GM11168 (cell line): ENCODE data around the gene EYA3.
"Not testable (repeated sequence)": the region's sequence is repeated elsewhere in the genome, so short reads cannot be mapped to it uniquely, and the experiment has no call there.

ENCODE experiments used
- in situ Hi-C: fragments of 300-500 bp; cut with MboI; formaldehyde crosslinking; loops from one replicate; pipeline ENCODE4 v1.12.0; 2022; ENCODE audit warnings: low sequenced_read_pairs; ENCODE audit not compliant: unreplicated experiment

The EYA3 gene

GRCh38 chr1:28036431-28036830 is 52.0 kb downstream of the EYA3 start:
- in situ Hi-C loops, result no loop called here

DNA sequence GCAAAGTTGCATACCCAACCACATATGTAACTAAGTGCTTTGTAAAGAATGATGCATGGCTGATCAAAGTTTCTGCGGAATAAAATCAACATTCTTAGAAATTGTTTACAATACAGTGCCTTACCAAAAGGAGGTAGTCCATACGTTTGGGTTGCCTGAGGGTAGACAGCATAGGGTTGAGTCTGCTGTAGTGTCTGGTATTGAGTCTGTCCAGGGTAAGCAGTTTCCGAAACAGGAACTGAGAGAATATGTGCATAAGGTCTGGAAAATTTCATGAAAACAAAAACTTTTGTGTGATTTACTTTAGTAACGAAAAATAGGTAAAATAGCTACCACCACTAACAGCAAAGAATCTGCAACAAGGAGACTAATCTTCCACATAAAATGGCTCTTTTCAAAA is 53.0 kb downstream of the EYA3 start:
- in situ Hi-C loops, result no loop called here

- in situ Hi-C loops, result no loop called here
Observed at GRCh38 chr1:28032281-28032680, 56.1 kb downstream of the EYA3 start.

DNA sequence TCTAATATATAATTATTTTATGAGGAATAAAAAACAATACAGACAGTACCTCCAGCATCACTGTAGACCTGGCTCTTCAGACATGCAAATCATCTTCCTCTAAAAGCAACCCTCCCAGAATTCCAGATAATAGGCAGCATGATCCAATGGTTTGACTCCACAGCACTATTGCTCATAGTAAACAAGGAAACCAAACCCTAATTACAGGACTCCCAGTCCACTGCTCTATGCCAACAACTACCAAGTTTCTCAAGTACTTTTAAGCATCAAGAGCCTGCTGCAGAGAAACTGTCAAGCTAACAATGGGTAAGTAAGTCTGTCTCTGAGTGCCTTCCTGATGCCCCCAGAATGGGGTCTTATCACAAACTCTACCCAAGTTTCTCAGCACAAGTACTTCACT is 57.2 kb downstream of the EYA3 start:
- in situ Hi-C loops, result no loop called here

DNA sequence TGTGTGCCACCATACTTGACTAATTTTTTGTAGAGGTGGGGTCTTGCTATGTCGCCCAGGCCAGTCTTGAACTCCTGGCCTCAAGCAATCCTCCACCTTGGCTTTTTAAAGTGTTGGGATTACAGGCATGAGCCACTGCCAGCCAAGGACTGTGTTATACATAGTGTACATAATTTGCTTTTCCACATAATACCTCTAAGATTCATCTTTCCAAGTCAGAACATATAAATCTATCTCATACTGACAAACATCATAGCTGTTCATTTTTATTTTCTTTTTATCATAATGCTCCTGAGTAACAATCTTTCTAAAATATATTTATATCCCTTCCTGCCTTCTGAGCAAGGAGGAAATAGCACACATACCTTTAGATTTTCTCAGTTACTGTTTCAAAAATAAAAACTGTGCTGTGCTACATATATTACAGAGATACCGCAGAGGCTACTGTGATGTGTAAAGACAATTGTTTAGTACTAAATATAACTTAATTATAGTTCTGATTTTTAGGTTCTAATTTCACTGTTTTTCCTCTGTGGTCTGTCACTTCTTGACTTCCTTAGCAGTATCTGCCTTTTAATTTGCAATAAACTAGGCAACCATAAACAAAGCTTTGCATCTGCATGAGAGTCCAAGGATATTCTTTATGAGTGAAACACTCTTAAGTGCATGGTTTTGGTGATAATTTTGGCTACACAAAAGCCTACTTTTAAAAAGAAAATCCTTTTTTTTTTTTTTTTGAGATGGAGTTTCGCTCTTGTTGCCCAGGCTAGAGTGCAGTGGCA is 59.3 kb downstream of the EYA3 start:
- in situ Hi-C loops, result no loop called here

DNA sequence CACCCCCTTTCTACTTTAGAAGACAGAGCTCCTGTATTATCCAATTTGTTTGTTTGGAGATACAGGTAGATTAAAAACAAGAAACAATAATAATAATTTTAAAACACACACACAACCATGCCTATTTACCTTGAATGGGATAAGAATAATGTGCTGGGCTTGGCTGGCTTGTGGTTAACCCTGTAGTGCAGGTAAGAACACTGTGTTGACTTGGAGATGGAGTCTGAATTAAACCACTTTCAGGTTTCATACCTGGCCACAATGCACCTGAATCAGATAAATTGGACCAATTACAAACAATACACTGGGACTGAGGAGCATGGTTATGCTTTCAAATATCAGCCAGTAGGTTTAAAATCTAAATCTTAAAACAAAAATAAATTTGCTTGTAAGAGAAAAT is 60.8 kb downstream of the EYA3 start:
- in situ Hi-C loops, result no loop called here

GRCh38 chr1:28027238-28027637 is 61.2 kb downstream of the EYA3 start:
- in situ Hi-C loops, result no loop called here

DNA sequence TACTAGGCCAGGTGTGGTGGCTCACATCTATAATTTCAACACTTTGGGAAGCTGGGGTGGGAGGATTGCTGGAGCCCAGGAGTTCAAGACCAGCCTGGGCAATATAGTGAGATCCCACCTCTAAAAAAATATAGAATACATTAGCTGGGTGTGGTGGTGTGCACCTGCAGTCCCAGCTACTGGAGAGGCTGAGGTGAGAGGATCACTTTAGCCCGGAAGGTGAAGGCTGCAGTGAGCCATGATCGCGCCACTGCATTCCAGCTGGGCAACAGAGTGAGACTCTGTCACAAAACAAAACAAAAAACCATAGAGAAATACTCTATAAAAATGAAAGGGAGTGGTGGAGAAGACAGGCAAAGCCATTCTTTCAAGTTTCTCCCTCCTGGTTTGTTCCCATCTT is 62.1 kb downstream of the EYA3 start:
- in situ Hi-C loops, result no loop called here

DNA sequence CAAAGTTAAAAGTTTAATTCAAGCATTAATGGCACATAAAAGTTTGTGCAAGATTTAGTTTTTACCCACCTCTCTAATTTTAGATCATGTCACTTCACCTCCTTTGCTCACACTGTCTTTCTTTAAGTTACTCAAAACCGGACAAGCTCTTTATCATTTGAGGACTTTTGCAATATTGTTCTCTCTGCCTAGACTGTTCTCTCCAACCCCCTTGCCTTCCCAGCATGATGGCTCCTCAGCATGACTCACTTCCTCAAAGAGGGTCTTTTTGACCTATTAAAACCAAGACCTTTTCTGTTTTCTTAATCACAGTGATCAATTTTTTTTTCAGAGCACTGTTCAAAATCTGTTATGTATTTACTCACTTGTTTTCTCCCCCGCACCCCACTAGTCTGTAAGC is 67.3 kb downstream of the EYA3 start:
- in situ Hi-C loops, result no loop called here

DNA sequence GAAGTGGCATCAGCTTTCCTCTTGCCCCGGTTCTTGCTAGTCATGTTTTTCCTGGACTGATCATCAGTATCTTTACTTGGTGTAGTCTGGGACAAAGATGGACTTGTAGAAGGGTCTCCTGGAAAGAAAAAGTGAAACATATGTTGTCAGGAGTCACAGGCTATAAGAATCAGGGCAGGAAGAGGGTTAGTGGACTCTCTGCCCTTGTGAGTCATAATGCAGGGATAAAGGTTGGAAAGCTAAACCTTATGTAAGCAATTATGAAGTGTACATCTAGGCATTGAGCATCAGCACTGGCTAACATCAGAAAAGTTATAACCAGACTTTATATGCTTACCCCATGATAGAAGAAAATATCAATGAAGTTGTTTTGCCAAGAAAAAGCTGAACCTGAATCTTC is 77.4 kb downstream of the EYA3 start:
- in situ Hi-C loops, result no loop called here

DNA sequence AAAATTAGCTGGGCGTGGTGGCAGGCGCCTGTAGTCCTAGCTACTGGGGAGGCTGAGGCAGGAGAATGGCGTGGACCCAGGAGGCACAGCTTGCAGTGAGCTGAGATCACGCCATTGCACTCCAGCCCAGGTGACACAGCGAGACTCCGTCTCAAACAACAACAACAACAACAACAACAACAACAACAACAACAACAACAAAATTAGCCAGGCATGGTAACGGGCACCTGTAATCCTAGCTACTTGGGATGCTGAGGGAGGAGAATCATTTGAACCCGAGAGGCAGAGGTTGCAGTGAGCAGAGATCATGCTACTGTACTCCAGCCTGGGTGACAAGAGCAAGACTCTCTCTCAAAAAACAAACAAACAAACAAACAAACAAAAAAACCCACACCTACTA is 85.3 kb downstream of the EYA3 start:
- in situ Hi-C loops, result not testable (repeated sequence)

GRCh38 chr1:28002600-28002999 is 85.8 kb downstream of the EYA3 start:
- in situ Hi-C loops, result no loop called here

- in situ Hi-C loops, result no loop called here
Observed at GRCh38 chr1:27999055-27999454, 89.4 kb downstream of the EYA3 start.

- in situ Hi-C loops, result not testable (repeated sequence)
Observed at GRCh38 chr1:27994526-27994925, 93.9 kb downstream of the EYA3 start.

DNA sequence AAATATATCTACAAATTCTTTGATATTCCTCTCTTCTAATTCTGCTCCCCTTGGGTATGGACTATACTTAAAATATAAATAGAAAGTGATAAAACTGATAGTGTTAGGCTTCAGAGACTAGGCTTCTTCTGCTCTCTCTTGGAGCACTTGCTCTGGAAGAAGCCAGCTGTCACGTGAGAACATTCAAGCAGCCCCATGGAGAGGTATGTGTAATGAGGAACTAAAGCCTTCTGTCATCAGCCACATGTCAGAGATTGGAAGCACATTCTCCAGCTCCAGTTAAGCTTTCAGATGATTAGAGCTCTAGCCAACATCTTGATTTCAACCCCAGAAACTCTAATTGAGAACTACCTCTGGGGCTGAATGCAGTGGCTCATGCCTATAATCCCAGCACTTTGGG is 94.3 kb downstream of the EYA3 start:
- in situ Hi-C loops, result no loop called here

DNA sequence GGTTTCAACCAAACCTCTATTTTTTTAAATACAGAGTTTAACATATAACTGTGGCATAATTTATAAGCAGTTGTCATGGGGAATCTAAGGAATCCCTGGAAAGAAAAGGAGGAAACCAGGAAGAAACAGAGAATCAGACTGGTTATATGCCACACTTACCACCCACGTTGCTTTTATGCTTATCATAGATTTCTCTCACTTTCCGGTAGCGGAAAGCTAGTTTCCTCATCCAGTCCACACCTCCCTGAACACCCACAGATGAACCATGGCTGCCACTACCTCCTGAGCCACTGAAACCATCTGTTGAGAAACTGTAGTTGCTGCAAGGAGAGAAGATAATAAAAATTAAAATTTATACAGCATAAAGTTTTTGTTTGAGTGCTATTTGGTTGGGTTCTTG is 95.2 kb downstream of the EYA3 start:
- in situ Hi-C loops, result no loop called here

DNA sequence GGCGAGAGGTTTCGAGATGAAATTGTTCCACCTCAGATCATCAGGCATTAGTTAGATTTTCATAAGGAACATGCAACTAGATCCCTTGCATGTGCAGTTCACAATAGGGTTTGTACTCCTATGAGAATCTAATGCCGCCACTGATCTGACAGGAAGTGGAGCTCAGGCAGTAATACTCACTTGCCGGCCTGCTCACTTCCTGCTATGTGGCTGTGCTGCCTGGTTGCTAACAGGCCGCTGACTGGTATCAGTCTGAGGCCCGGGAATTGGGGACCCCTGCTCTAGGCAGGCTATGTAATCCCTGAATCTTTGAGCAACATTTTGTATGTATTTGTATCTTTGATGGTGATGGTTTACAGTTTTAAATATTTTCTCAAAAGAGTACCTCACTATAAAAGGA is 96.1 kb downstream of the EYA3 start:
- in situ Hi-C loops, result no loop called here

DNA sequence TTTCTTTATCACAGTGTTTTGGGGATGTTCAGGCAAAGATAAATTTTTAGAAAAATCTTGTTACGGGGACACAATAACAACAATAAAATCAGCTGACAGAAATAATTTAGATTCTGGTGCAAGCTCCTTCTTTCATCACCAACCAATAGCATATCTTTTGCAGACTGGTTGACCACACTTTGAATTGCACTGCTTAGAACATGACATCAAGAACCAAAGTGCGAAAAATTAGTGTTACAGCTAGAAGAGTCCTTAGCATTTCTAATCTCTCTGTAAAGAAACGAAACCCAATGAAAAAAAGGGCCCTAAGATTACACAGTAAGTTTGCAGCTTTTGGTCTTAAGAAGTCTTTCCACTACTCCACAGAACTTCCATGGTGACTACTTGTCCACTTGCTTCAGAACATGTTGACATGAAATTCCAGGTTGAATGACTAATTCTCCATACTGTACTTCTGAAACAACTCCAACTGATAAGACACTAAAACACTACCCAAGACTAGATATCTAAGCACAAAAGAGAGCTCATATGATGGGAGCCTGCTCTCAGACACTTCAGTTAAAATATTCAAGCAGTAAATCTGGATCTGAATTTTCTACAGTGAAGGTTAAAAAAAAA is 97.4 kb downstream of the EYA3 start:
- in situ Hi-C loops, result no loop called here

GRCh38 chr1:27981145-27981544 is 107.3 kb downstream of the EYA3 start:
- in situ Hi-C loops, result no loop called here

- in situ Hi-C loops, result no loop called here
Observed at GRCh38 chr1:27980216-27980845, 108.1 kb downstream of the EYA3 start.

GRCh38 chr1:27979859-27980201 is 108.6 kb downstream of the EYA3 start:
- in situ Hi-C loops, result loop anchor here (10.0 kb wide), 1 partner anchor 115 kb away; no protein-coding TSS in a partner anchor
